Activated naive CD4-positive, alpha-beta T cell treated with anti-CD3 and anti-CD28 coated beads for 36 hours (primary cell): Measurements from ENCODE around the gene LAYN. TPM values are rescaled to one million over a fixed set of nuclear protein-coding genes. Genes with fewer than 3 reads are reported as not detected.

Source experiments
- CTCF ChIA-PET: fragments of 350-600 bp; sonication (Branson Sonifier 250); formaldehyde crosslinking; loops from one replicate; lab custom pipeline; 2021; ENCODE audit warnings: antibody characterized with exemption; lab: Charles Lee
- DNase-seq: peaks from one replicate; pipeline ENCODE4 v3.0.0-alpha.2; 2020
- H3K27ac Mint-ChIP-seq: one replicate; pipeline ENCODE4 v1.8.0; 2021; ENCODE audit warnings: mild to moderate bottlenecking, mixed read lengths
- H3K27me3 Mint-ChIP-seq: one replicate; pipeline ENCODE4 v1.8.0; 2021; ENCODE audit warnings: low read depth, mixed read lengths
- H3K36me3 Mint-ChIP-seq: one replicate; pipeline ENCODE4 v1.8.0; 2021; ENCODE audit warnings: low read depth, mixed read lengths
- H3K4me1 Mint-ChIP-seq: one replicate; pipeline ENCODE4 v1.8.0; 2021; ENCODE audit warnings: low read depth, mixed read lengths
- H3K4me3 Mint-ChIP-seq: one replicate; pipeline ENCODE4 v1.8.0; 2021; ENCODE audit warnings: mild to moderate bottlenecking, moderate library complexity, mixed read lengths
- H3K9me3 Mint-ChIP-seq: one replicate; pipeline ENCODE4 v1.8.0; 2021; ENCODE audit warnings: mixed read lengths
- intact Hi-C: fragments of 100-400 bp; cut with micrococcal nuclease; formaldehyde crosslinking; loops from one replicate; pipeline ENCODE4 v1.15.1; 2023
- total RNA-seq, 2 experiments: library from RNA; stranded (reverse); gene quantifications; one replicate each; pipeline ENCODE4 v1.2.3, GENCODE V29; 2021

Gene LAYN
- total RNA-seq, 2 experiments from 2014 or later: 3.5 to 4.1 TPM

GRCh38 chr11:111582163-111582562 lies 41.6 kb downstream of the LAYN start:
- H3K27ac Mint-ChIP-seq: no peak overlapping the region
- H3K9me3 Mint-ChIP-seq: no peaks in the 10 kb centered on the region
- CTCF ChIA-PET: interaction anchor here (0.7 kb wide), 1 partner anchor 14 kb away, joined by 10 read pairs; no protein-coding TSS in a partner anchor
- no peak for DNase-seq
- intact Hi-C loops: no loop called here
- peaks cover 3% of the 10 kb centered on the region for H3K4me1 Mint-ChIP-seq
- peaks cover 2% of the 10 kb centered on the region for H3K27me3 Mint-ChIP-seq
- no peaks in the 10 kb centered on the region for H3K36me3 Mint-ChIP-seq
- no peak overlapping the region for H3K4me3 Mint-ChIP-seq

GRCh38 chr11:111582881-111583280 lies 42.4 kb downstream of the LAYN start:
- Mint-ChIP-seq H3K27ac (no peak overlapping the region), H3K4me1 (peaks cover 3% of the 10 kb centered on the region), H3K36me3 (no peaks in the 10 kb centered on the region), H3K27me3 (peaks cover 2% of the 10 kb centered on the region), H3K4me3 (no peak overlapping the region), H3K9me3 (no peaks in the 10 kb centered on the region)
- DNase-seq: no peak
- CTCF ChIA-PET: interaction anchor here (1.2 to 1.3 kb wide), 2 partner anchors 37 to 197 kb away, joined by 3 to 4 read pairs; no protein-coding TSS in a partner anchor
- intact Hi-C loops: no loop called here

DNA sequence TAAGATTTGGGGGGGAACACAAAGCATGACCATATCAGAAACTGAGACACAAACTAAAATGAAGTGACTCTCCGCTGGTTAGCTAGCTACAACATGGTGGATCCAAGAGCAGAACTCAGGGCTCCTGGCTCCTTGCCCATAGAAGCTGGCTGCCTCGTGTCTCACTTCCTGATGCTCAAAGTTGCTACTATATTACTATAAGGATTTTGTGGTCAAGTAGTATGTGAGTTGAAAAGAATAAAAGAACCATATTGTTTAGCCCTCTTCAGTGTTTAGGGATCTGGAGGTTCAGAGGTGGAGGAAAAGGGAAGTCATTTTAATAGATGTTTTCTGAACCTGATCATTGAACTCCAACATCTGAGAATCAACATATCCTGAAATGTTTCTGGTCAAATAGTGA lies 44.9 kb downstream of the LAYN start:
- H3K4me3 Mint-ChIP-seq: no peak overlapping the region
- H3K36me3 Mint-ChIP-seq: no peaks in the 10 kb centered on the region
- H3K27me3 Mint-ChIP-seq: peaks cover 2% of the 10 kb centered on the region
- no peaks in the 10 kb centered on the region for H3K9me3 Mint-ChIP-seq
- CTCF ChIA-PET: interaction anchor here (1.0 to 3.1 kb wide), 5 partner anchors 19 to 256 kb away, joined by 3 to 43 read pairs (median 5); no protein-coding TSS in a partner anchor
- DNase-seq: no peak
- no peak overlapping the region for H3K27ac Mint-ChIP-seq
- peaks cover 3% of the 10 kb centered on the region for H3K4me1 Mint-ChIP-seq
- intact Hi-C loops: no loop called here

DNA sequence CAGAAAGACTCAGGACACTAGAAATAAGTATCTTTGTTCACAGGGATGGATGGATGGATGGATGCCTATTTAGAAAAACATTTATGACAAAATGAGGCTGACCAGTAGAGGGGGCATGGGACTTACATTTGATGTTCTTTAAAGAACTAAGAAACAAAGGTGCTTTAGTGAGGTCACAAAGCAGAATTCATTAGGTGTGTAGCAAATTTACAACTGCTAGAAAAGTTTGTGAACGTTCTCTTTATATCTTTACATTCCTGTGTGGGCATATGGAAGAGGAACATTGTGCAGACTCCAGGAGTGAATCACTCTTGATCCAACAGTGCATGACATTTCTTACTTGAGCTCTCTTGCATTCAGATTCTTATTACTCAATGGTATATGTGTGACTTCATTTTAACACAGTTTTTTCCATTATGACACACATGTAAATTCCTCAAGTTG lies 45.9 kb downstream of the LAYN start:
- DNase-seq: peak; percentile 69
- Mint-ChIP-seq H3K36me3 (no peaks in the 10 kb centered on the region), H3K9me3 (no peaks in the 10 kb centered on the region), H3K4me1 (no peaks in the 10 kb centered on the region), H3K4me3 (no peak overlapping the region), H3K27ac (no peak overlapping the region), H3K27me3 (peaks cover 2% of the 10 kb centered on the region)
- CTCF ChIA-PET: interaction anchor here (0.6 to 3.1 kb wide), 18 partner anchors 11 to 285 kb away, joined by 3 to 43 read pairs (median 3); partner anchors contain the start of gene ALG9
- intact Hi-C loops: loop anchor here (1.0 to 2.0 kb wide), 3 partner anchors 22 to 255 kb away; no protein-coding TSS in a partner anchor

DNA sequence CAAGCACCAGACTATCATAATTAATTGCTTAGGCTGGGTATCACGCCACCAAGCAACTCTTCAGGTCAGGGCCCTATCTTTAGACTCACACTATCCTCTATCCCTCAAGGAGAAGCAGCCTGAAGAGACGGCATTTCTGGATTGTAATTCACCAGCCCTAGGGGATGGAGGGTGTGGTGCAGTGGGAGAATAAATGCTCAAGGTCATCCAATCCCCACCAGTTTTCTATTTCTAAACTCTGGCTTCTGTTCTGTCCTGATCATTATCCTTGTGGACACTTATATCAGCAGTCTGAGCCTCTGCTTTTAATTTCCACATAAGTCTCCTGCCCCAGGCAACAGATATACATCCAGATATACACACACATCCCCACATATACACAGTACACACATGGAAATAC lies 48.6 kb downstream of the LAYN start:
- peaks cover 2% of the 10 kb centered on the region for H3K27me3 Mint-ChIP-seq
- H3K36me3 Mint-ChIP-seq: no peaks in the 10 kb centered on the region
- no peak overlapping the region for H3K4me3 Mint-ChIP-seq
- CTCF ChIA-PET: interaction anchor here (0.7 to 2.0 kb wide), 3 partner anchors 134 to 188 kb away, joined by 3 to 5 read pairs (median 5); no protein-coding TSS in a partner anchor
- intact Hi-C loops: no loop called here
- H3K27ac Mint-ChIP-seq: no peak overlapping the region
- no peaks in the 10 kb centered on the region for H3K4me1 Mint-ChIP-seq
- no peaks in the 10 kb centered on the region for H3K9me3 Mint-ChIP-seq
- DNase-seq: no peak

DNA sequence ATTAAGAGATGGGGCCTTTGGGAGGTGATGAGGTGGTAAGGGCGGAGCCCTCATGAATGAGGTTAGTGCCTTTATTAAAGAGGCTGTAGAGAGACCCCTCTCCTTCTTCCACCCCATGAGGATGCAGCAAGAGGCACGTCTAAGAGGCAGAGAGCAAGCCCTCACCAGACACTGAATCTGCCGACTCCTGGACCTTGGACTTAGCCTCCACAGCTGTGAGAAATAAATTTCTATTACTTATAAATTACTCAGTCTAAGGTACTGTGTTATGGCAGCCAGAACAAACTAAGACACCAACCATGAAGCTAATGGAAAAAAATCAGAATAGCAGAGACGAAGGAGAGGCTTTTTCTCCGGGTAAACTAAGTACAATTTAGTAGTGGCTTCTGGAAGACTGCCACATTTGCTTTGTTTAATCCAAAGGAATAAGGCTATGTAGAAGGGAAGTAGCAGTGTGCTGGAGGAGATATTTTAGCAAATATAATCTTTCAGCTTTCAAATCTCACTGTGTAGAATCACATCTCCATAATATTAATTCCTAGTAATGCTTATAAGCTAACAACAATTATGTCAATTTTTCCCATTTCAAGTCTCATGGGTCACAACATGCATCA lies 49.5 kb downstream of the LAYN start:
- Mint-ChIP-seq H3K4me3 (no peak overlapping the region), H3K4me1 (no peaks in the 10 kb centered on the region), H3K36me3 (no peaks in the 10 kb centered on the region), H3K27ac (no peak overlapping the region), H3K9me3 (no peaks in the 10 kb centered on the region), H3K27me3 (peaks cover 2% of the 10 kb centered on the region)
- intact Hi-C loops: no loop called here
- no peak for DNase-seq
- CTCF ChIA-PET: interaction anchor here (1.7 to 2.0 kb wide), 2 partner anchors 135 to 187 kb away, joined by 5 to 6 read pairs; no protein-coding TSS in a partner anchor

- Mint-ChIP-seq H3K27me3 (peaks cover under 1% of the 10 kb centered on the region), H3K4me1 (no peaks in the 10 kb centered on the region), H3K9me3 (no peaks in the 10 kb centered on the region), H3K36me3 (no peaks in the 10 kb centered on the region), H3K27ac (no peak overlapping the region), H3K4me3 (no peak overlapping the region)
- no peak for DNase-seq
- CTCF ChIA-PET: interaction anchor here (1.7 kb wide), 1 partner anchor 186 kb away, joined by 6 read pairs; no protein-coding TSS in a partner anchor
- intact Hi-C loops: no loop called here
These were observed 50.9 kb downstream of the LAYN start for GRCh38 chr11:111591187-111591960.

DNA sequence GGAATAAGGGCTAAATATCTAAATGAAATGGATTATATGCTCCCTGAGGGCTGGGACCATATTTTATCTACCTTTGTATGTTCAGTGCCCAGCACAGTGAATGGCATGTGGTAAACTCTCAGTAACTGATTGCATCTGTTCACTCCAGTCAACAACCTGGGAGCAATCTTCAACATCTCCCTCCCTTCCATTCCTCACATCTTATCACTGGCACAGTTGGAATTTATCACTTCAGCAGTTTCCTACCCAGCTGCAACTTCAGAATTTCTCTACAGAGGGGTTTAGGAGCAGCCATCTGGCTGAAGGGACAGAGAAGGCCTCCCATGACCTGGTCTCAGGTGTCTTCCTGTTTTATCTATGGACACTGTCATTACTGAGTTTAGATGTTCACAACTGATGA lies 52.0 kb downstream of the LAYN start:
- no peak overlapping the region for H3K27ac Mint-ChIP-seq
- intact Hi-C loops: no loop called here
- CTCF ChIA-PET: interaction anchor here (0.6 to 0.9 kb wide), 3 partner anchors 9 to 80 kb away, joined by 3 to 5 read pairs (median 4); no protein-coding TSS in a partner anchor
- DNase-seq: no peak
- H3K27me3 Mint-ChIP-seq: peaks cover 3% of the 10 kb centered on the region
- H3K4me1 Mint-ChIP-seq: no peaks in the 10 kb centered on the region
- no peak overlapping the region for H3K4me3 Mint-ChIP-seq
- no peaks in the 10 kb centered on the region for H3K9me3 Mint-ChIP-seq
- no peaks in the 10 kb centered on the region for H3K36me3 Mint-ChIP-seq

GRCh38 chr11:111596319-111596718 lies 55.8 kb downstream of the LAYN start:
- no peaks in the 10 kb centered on the region for H3K9me3 Mint-ChIP-seq
- CTCF ChIA-PET: interaction anchor here (2.1 kb wide), 1 partner anchor 180 kb away, joined by 16 read pairs; no protein-coding TSS in a partner anchor
- H3K4me3 Mint-ChIP-seq: no peak overlapping the region
- no peak overlapping the region for H3K27ac Mint-ChIP-seq
- peaks cover 3% of the 10 kb centered on the region for H3K27me3 Mint-ChIP-seq
- H3K4me1 Mint-ChIP-seq: peaks cover 4% of the 10 kb centered on the region
- H3K36me3 Mint-ChIP-seq: no peaks in the 10 kb centered on the region
- intact Hi-C loops: no loop called here
- no peak for DNase-seq

GRCh38 chr11:111598148-111598547 lies 57.6 kb downstream of the LAYN start:
- no peak overlapping the region for H3K27ac Mint-ChIP-seq
- peaks cover 8% of the 10 kb centered on the region for H3K4me1 Mint-ChIP-seq
- CTCF ChIA-PET: interaction anchor here (1.1 to 2.1 kb wide), 4 partner anchors 11 to 243 kb away, joined by 3 to 16 read pairs (median 8); partner anchors contain the start of gene PPP2R1B
- intact Hi-C loops: no loop called here
- no peak overlapping the region for H3K4me3 Mint-ChIP-seq
- no peaks in the 10 kb centered on the region for H3K9me3 Mint-ChIP-seq
- no peaks in the 10 kb centered on the region for H3K36me3 Mint-ChIP-seq
- no peak for DNase-seq
- peaks cover 3% of the 10 kb centered on the region for H3K27me3 Mint-ChIP-seq

GRCh38 chr11:111598559-111598958 lies 58.0 kb downstream of the LAYN start:
- intact Hi-C loops: no loop called here
- peaks cover 12% of the 10 kb centered on the region for H3K4me1 Mint-ChIP-seq
- H3K9me3 Mint-ChIP-seq: no peaks in the 10 kb centered on the region
- no peak for DNase-seq
- H3K36me3 Mint-ChIP-seq: no peaks in the 10 kb centered on the region
- no peak overlapping the region for H3K27ac Mint-ChIP-seq
- CTCF ChIA-PET: interaction anchor here (0.7 to 2.1 kb wide), 2 partner anchors 13 to 178 kb away, joined by 3 to 16 read pairs; no protein-coding TSS in a partner anchor
- H3K4me3 Mint-ChIP-seq: no peak overlapping the region
- H3K27me3 Mint-ChIP-seq: peaks cover 3% of the 10 kb centered on the region

DNA sequence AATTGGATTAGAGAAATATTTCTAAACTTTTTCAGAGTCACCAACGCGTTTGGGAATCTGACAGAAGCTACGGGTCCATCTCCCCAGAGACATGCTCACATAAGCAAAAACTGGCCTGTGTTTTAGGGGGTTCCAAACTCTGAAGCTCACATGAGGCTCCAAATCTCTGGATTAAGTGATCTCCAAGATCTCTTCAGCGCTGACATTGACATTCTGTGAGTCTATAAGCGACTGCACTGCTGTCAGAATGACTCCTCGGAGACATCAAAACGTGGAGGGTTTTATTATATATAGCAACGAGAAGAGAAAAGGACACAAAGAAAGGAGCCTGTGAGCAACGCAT lies 61.1 kb downstream of the LAYN start:
- intact Hi-C loops: loop anchor here (5.0 to 10.0 kb wide), 3 partner anchors 224 to 483 kb away; partner anchors contain the start of genes DLAT, POU2AF1, SDHD and TIMM8B
- peak overlapping the region; percentile 83 for H3K27ac Mint-ChIP-seq

More for the DNA sequence above, 61.1 kb downstream of the LAYN start:
- Mint-ChIP-seq H3K27me3 (peaks cover 3% of the 10 kb centered on the region), H3K4me3 (peak overlapping the region; percentile 78), H3K9me3 (no peaks in the 10 kb centered on the region), H3K4me1 (peaks cover 24% of the 10 kb centered on the region), H3K36me3 (no peaks in the 10 kb centered on the region)
- no peak for DNase-seq
- CTCF ChIA-PET: interaction anchor here (1.2 to 2.6 kb wide), 2 partner anchors 150 to 175 kb away, joined by 3 to 19 read pairs; no protein-coding TSS in a partner anchor
